ENCODE results near the gene SNTG2. TPM values are rescaled to one million over a fixed set of nuclear protein-coding genes. Genes with fewer than 3 reads are reported as not detected.
A peak's percentile ranks its signal among the peaks of the same experiment; 100 is the strongest.

Gene SNTG2
- polyA plus RNA-seq, 3 donors = not detected

GRCh38 chr2:1350111-1350510, 399.5 kb downstream of the SNTG2 start:
- Mint-ChIP-seq H3K27ac (peak overlapping the region in 1 of 7 donors; percentile 43), H3K27me3 (ENCODE audit: low read depth in 3 of 3) (peaks cover 0 to 2% (median 0%) of the 10 kb centered on the region in 3 donors), H3K4me1 (no peaks in the 10 kb centered on the region), H3K4me3 (no peak overlapping the region), H3K9me3 (peaks cover 12 to 31% (median 25%) of the 10 kb centered on the region in 7 donors), H3K36me3 (no peaks in the 10 kb centered on the region)
- no peaks in the 10 kb centered on the region for H3K36me3 ChIP-seq (replicated peaks in 1 of 2; ENCODE audit: control insufficient read depth in 1 of 2, insufficient read depth in 2 of 2, low read length in 2 of 2)
- H3K4me2 ChIP-seq (replicated peaks; ENCODE audit: extremely low read depth, low read length, poor library complexity, severe bottlenecking) = no peak overlapping the region
- no peak overlapping the region for H2AFZ ChIP-seq (ENCODE audit: insufficient read depth, low read depth, low read length, poor library complexity, severe bottlenecking)
- H3K9me3 ChIP-seq (replicated peaks in 1 of 2; ENCODE audit: control insufficient read depth in 1 of 2, insufficient read depth in 1 of 2, low read length in 2 of 2) = peaks cover 24 to 64% of the 10 kb centered on the region in 2 donors
- no peak overlapping the region for H3K9ac ChIP-seq (ENCODE audit: insufficient read depth, low read length, poor library complexity, severe bottlenecking)
- no peaks in the 10 kb centered on the region for H3K27me3 ChIP-seq (ENCODE audit: control insufficient read depth in 2 of 2, insufficient read depth in 2 of 2, low read length in 2 of 2)
- no peak overlapping the region for H3K27ac ChIP-seq (ENCODE audit: low read depth in 1 of 2, low read length in 2 of 2)
- no peak overlapping the region for H3K4me3 ChIP-seq (replicated peaks in 1 of 3; ENCODE audit: low read depth in 2 of 3, low read length in 3 of 3)
- intact Hi-C loops (cut with micrococcal nuclease) = no loop called here
- H4K20me1 ChIP-seq (ENCODE audit: insufficient read depth, low read length) = no peaks in the 10 kb centered on the region
- no peaks in the 10 kb centered on the region for H3K79me2 ChIP-seq (ENCODE audit: insufficient read depth, low read length)
- WGBS (ENCODE audit: insufficient coverage) = 39% methylated on average over 2 of the region's 5 CpGs
- TF ChIP-seq CTCF (IDR thresholded peaks at IDR 0.05) = no peak
- no peaks in the 10 kb centered on the region for H3K4me1 ChIP-seq (ENCODE audit: control insufficient read depth in 1 of 2, insufficient read depth in 2 of 2, low read length in 2 of 2)
- no peak for DNase-seq

- intact Hi-C loops (cut with micrococcal nuclease) = no loop called here
- Histone ChIP-seq H3K27me3 (ENCODE audit: control insufficient read depth in 2 of 2, insufficient read depth in 2 of 2, low read length in 2 of 2) (no peaks in the 10 kb centered on the region), H3K9me3 (replicated peaks in 1 of 2; ENCODE audit: control insufficient read depth in 1 of 2, insufficient read depth in 1 of 2, low read length in 2 of 2) (peaks cover 14 to 45% of the 10 kb centered on the region in 2 donors), H2AFZ (ENCODE audit: insufficient read depth, low read depth, low read length, poor library complexity, severe bottlenecking) (no peak overlapping the region), H3K9ac (ENCODE audit: insufficient read depth, low read length, poor library complexity, severe bottlenecking) (no peak overlapping the region), H3K4me1 (ENCODE audit: control insufficient read depth in 1 of 2, insufficient read depth in 2 of 2, low read length in 2 of 2) (no peaks in the 10 kb centered on the region), H3K79me2 (ENCODE audit: insufficient read depth, low read length) (no peaks in the 10 kb centered on the region), H3K4me2 (replicated peaks; ENCODE audit: extremely low read depth, low read length, poor library complexity, severe bottlenecking) (no peak overlapping the region), H3K27ac (ENCODE audit: low read depth in 1 of 2, low read length in 2 of 2) (no peak overlapping the region), H3K36me3 (replicated peaks in 1 of 2; ENCODE audit: control insufficient read depth in 1 of 2, insufficient read depth in 2 of 2, low read length in 2 of 2) (no peaks in the 10 kb centered on the region), H4K20me1 (ENCODE audit: insufficient read depth, low read length) (no peaks in the 10 kb centered on the region), H3K4me3 (replicated peaks in 1 of 3; ENCODE audit: low read depth in 2 of 3, low read length in 3 of 3) (no peak overlapping the region)
- peaks cover 0 to 2% (median 1%) of the 10 kb centered on the region in 3 donors for H3K27me3 Mint-ChIP-seq (ENCODE audit: low read depth in 3 of 3)
- TF ChIP-seq CTCF (IDR thresholded peaks at IDR 0.05) = no peak
- no peak overlapping the region for H3K4me3 Mint-ChIP-seq
- DNase-seq = no peak
- WGBS (ENCODE audit: insufficient coverage) = 88% methylated on average over 5 of the region's 9 CpGs
- no peaks in the 10 kb centered on the region for H3K36me3 Mint-ChIP-seq
- H3K27ac Mint-ChIP-seq = no peak overlapping the region
- H3K4me1 Mint-ChIP-seq = no peaks in the 10 kb centered on the region
- peaks cover 6 to 23% (median 17%) of the 10 kb centered on the region in 7 donors for H3K9me3 Mint-ChIP-seq
Observed at GRCh38 chr2:1353124-1353523, 402.5 kb downstream of the SNTG2 start.

Data from CD14-positive monocyte (primary cell).